Cardiac fibroblast (primary cell): ENCODE measurements around the gene GFAP.

Experiments used
- DNase-seq, 2 donors: peaks; one replicate each; pipeline versions ENCODE4 v3.0.0 to v3.0.0-alpha.2; 2010; ENCODE audit warnings: low read depth in 2 of 2
- H3K4me3 ChIP-seq, 2 donors: replicated peaks in 1 of 2; 1 replicate in 1 of 2; 2 replicates in 1 of 2; pipeline ENCODE4 v1.5.1; 2011; ENCODE audit warnings: low read depth in 2 of 2, low read length in 2 of 2, mild to moderate bottlenecking in 2 of 2, moderate library complexity in 1 of 2
- CTCF ChIP-seq: IDR thresholded peaks from one replicate; pipeline ENCODE4 v1.5.1; 2011; ENCODE audit warnings: low read depth, mild to moderate bottlenecking, low read length, inconsistent platforms

The GFAP gene

GRCh38 chr17:44931376-44931775 is 16.1 kb upstream of the GFAP start:
- no peak overlapping the region for H3K4me3 ChIP-seq
- TF ChIP-seq CTCF = no peak
- DNase-seq = no peak

- no peak for DNase-seq
- no peak overlapping the region for H3K4me3 ChIP-seq
- TF ChIP-seq CTCF = no peak
Measured at GRCh38 chr17:44930667-44931066, 15.4 kb upstream of the GFAP start.

GRCh38 chr17:44928950-44929720 is 13.8 kb upstream of the GFAP start:
- no peak overlapping the region for H3K4me3 ChIP-seq
- DNase-seq = no peak
- TF ChIP-seq CTCF = no peak

- H3K4me3 ChIP-seq = no peak overlapping the region
- TF ChIP-seq CTCF = no peak
- no peak for DNase-seq
Measured at GRCh38 chr17:44928136-44928535, 12.8 kb upstream of the GFAP start.

- H3K4me3 ChIP-seq = no peak overlapping the region
- no peak for TF ChIP-seq CTCF
- DNase-seq = no peak
Measured at GRCh38 chr17:44927696-44928095, 12.4 kb upstream of the GFAP start.

- TF ChIP-seq CTCF = no peak
- no peak for DNase-seq
- no peak overlapping the region for H3K4me3 ChIP-seq
Measured at GRCh38 chr17:44926821-44927525, 11.7 kb upstream of the GFAP start.
